Neural cell (in vitro differentiated cells): ENCODE results near the gene SDS. TPM values are rescaled to one million over a fixed set of nuclear protein-coding genes. Genes with fewer than 3 reads are reported as not detected.
"Not testable (repeated sequence)": the region's sequence is repeated elsewhere in the genome, so short reads cannot be mapped to it uniquely, and the experiment has no call there.

Experiments
- H2AFZ ChIP-seq: fragments of 200-600, 300-800 bp; sonication (generic), shearing (Covaris generic); 2 replicates; pipeline ENCODE4 v1.6.0; 2014; ENCODE audit warnings: low read depth, mild to moderate bottlenecking, antibody characterized with exemption, low read length, moderate library complexity
- H3F3A ChIP-seq: fragments of 200-600 bp; shearing (Covaris generic); 2 replicates; pipeline ENCODE4 v1.6.1; 2016; ENCODE audit warnings: mild to moderate bottlenecking, moderate library complexity, mixed read lengths, antibody characterized with exemption, low read length; ENCODE audit not compliant: insufficient read depth, poor library complexity, severe bottlenecking
- H3K27ac ChIP-seq: fragments of 200-600, 300-800 bp; sonication (generic), shearing (Covaris generic); 2 replicates; pipeline ENCODE4 v1.5.1; 2014; ENCODE audit warnings: mild to moderate bottlenecking, low read length, moderate library complexity
- H3K27me3 ChIP-seq: fragments of 300-800, 200-600 bp; sonication (generic), shearing (Covaris generic); 2 replicates; pipeline ENCODE4 v1.6.0; 2014; ENCODE audit warnings: mild to moderate bottlenecking, low read depth, low read length, moderate library complexity; ENCODE audit not compliant: insufficient read depth
- H3K36me3 ChIP-seq: fragments of 300-800, 200-600 bp; sonication (generic), shearing (Covaris generic); 2 replicates; pipeline ENCODE4 v1.5.1; 2014; ENCODE audit warnings: mild to moderate bottlenecking, antibody characterized with exemption, low read length, moderate library complexity; ENCODE audit not compliant: insufficient read depth
- H3K4me2 ChIP-seq: fragments of 300-800, 200-600 bp; sonication (generic), shearing (Covaris generic); 2 replicates; pipeline ENCODE4 v1.6.0; 2014; ENCODE audit warnings: mild to moderate bottlenecking, low read length
- H3K4me3 ChIP-seq: fragments of 300-800, 200-600 bp; sonication (generic), shearing (Covaris generic); 2 replicates; pipeline ENCODE4 v1.5.1; 2014; ENCODE audit warnings: mild to moderate bottlenecking, low read length, moderate library complexity
- H3K79me2 ChIP-seq: fragments of 200-600 bp; shearing (Covaris generic); replicated peaks from 2 replicates; pipeline ENCODE4 v1.6.0; 2014; ENCODE audit warnings: mild to moderate bottlenecking, low read length, moderate library complexity; ENCODE audit not compliant: insufficient read depth
- H3K9ac ChIP-seq: fragments of 300-800, 200-600 bp; sonication (generic), shearing (Covaris generic); 2 replicates; pipeline ENCODE4 v1.6.1; 2016; ENCODE audit warnings: mild to moderate bottlenecking, low read length, mixed read lengths
- H3K9me2 ChIP-seq: fragments of 200-600 bp; shearing (Covaris generic); 2 replicates; pipeline ENCODE4 v1.6.1; 2016; ENCODE audit warnings: mild to moderate bottlenecking, low read length, mixed read lengths; ENCODE audit not compliant: insufficient read depth
- H3K9me3 ChIP-seq: fragments of 200-600, 300-800 bp; sonication (generic), shearing (Covaris generic); 2 replicates; pipeline ENCODE4 v1.6.1; 2016; ENCODE audit warnings: mild to moderate bottlenecking, mixed run types, low read length, moderate library complexity, mixed read lengths
- H4K20me1 ChIP-seq: fragments of 200-600 bp; shearing (Covaris generic); 2 replicates; pipeline ENCODE4 v1.6.1; 2016; ENCODE audit warnings: mild to moderate bottlenecking, mixed run types; ENCODE audit not compliant: insufficient read depth
- CTCF ChIP-seq: fragments of 450-650 bp; IDR thresholded peaks from 2 replicates; pipeline ENCODE4 v1.5.1; 2014; ENCODE audit warnings: antibody characterized with exemption, mild to moderate bottlenecking, moderate library complexity; ENCODE audit not compliant: poor library complexity, severe bottlenecking
- EP300 ChIP-seq: fragments of 450-650 bp; conservative IDR thresholded peaks from 2 replicates; pipeline ENCODE4 v1.6.1; 2014; ENCODE audit warnings: antibody characterized with exemption, mild to moderate bottlenecking, moderate library complexity; ENCODE audit not compliant: poor library complexity, severe bottlenecking
- EZH2 ChIP-seq: fragments of 200-600, 300-800 bp; shearing (Covaris generic), sonication (generic); IDR thresholded peaks from 2 replicates; pipeline ENCODE4 v1.6.1; 2014; ENCODE audit warnings: antibody characterized with exemption, low read length, borderline replicate concordance, mild to moderate bottlenecking; ENCODE audit not compliant: insufficient read depth, poor library complexity, severe bottlenecking
- MXI1 ChIP-seq: fragments of 450-650 bp; conservative IDR thresholded peaks from 2 replicates; pipeline ENCODE4 v1.6.1; 2014; ENCODE audit warnings: antibody characterized with exemption, mild to moderate bottlenecking; ENCODE audit not compliant: poor library complexity, severe bottlenecking
- POLR2AphosphoS5 ChIP-seq: IDR thresholded peaks from 2 replicates; pipeline ENCODE4 v1.6.1; 2012
- RAD21 ChIP-seq: fragments of 450-650 bp; conservative IDR thresholded peaks from 2 replicates; pipeline ENCODE4 v1.6.1; 2014; ENCODE audit warnings: antibody characterized with exemption, mild to moderate bottlenecking, moderate library complexity
- REST ChIP-seq: IDR thresholded peaks from 2 replicates; pipeline ENCODE4 v1.6.1; 2012; ENCODE audit warnings: borderline replicate concordance
- SMC3 ChIP-seq: fragments of 450-650 bp; conservative IDR thresholded peaks from 2 replicates; pipeline ENCODE4 v1.6.1; 2014; ENCODE audit warnings: antibody characterized with exemption, mild to moderate bottlenecking, moderate library complexity; ENCODE audit not compliant: poor library complexity
- TAF1 ChIP-seq: IDR thresholded peaks from 2 replicates; pipeline ENCODE4 v1.6.1; 2012; ENCODE audit warnings: low read depth
- polyA plus RNA-seq: library from polyadenylated mRNA; depleted of rRNA; stranded (reverse); fragments of >200 nt; gene quantifications from 2 replicates; pipeline ENCODE4 v1.2.3, GENCODE V29; 2014

Gene SDS
- polyA plus RNA-seq, 1 donor from 2014 or later: not detected

DNA sequence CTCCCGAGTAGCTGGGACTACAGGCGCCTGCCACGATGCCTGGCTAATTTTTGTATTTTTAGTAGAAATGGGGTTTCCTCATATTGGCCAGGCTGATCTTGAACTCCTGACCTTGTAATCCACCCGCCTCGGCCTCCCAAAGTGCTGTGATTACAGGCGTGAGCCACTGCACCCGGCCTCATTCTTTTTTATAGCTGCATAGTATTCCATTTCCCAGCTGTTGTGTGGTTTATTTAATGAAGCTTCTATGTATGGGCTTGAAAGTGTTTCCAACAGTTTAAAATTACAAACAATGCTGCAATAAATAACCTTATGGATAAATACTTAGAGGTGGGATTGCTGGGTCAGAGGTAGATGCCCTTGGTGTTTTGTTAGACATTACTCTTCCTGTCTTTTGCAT is 49.5 kb downstream of the SDS start:
- H4K20me1 ChIP-seq, H3K79me2 ChIP-seq, H3K36me3 ChIP-seq, H3K27ac ChIP-seq, H3K27me3 ChIP-seq, H3K9me2 ChIP-seq, H3K9ac ChIP-seq, H3K9me3 ChIP-seq, H3K4me2 ChIP-seq, H2AFZ ChIP-seq, H3F3A ChIP-seq, H3K4me3 ChIP-seq: not testable (repeated sequence)

GRCh38 chr12:113351089-113351488 is 52.6 kb downstream of the SDS start:
- H3F3A ChIP-seq: no peaks in the 10 kb centered on the region
- no peak for TF ChIP-seq MXI1
- no peak for TF ChIP-seq TAF1
- TF ChIP-seq RAD21: no peak
- no peak for TF ChIP-seq POLR2AphosphoS5
- no peak for TF ChIP-seq EP300
- TF ChIP-seq EZH2: no peak
- no peak for TF ChIP-seq SMC3
- TF ChIP-seq REST: no peak
- no peak for TF ChIP-seq CTCF
- H3K4me2 ChIP-seq: no peak overlapping the region
- no peaks in the 10 kb centered on the region for H4K20me1 ChIP-seq
- no peaks in the 10 kb centered on the region for H3K9me2 ChIP-seq
- H3K79me2 ChIP-seq: no peaks in the 10 kb centered on the region
- H3K9ac ChIP-seq: no peak overlapping the region
- no peaks in the 10 kb centered on the region for H3K9me3 ChIP-seq
- no peak overlapping the region for H3K4me3 ChIP-seq
- no peaks in the 10 kb centered on the region for H3K27me3 ChIP-seq
- no peak overlapping the region for H3K27ac ChIP-seq
- H3K36me3 ChIP-seq: no peaks in the 10 kb centered on the region
- H2AFZ ChIP-seq: no peak overlapping the region

DNA sequence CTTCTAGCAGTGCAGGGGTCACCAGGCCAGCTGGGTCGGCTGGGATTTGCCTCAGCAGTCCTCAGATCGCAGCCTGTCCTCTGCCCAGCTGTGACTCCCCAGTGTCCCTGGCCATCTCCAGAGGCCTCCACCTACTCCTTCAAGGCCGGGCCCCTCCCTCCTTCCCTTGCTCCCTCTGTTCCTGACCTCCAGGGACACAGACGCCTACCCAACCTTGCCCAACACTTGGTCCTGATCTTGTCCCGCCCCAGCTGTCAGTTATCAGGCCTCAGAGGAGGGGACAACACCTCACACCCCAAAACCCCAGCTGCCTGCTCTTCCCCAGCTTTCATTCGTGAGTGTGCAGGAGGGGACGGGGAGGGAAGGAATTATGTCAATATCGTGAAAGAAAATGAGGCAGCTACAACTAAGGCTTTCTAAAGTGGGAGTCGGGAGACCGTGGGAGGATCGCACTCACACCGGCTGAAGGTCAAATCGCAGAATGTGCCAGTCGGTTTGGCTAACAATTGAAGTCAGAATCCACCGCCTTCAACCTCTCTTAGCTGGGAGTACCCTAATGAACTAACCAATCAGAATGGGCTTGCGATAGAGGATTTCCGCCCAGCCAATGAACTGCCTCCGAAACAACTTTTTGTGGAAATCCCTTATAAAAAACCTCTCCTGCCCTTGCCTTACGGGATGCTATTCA is 54.7 kb downstream of the SDS start:
- Histone ChIP-seq H3K4me2 (no peak overlapping the region), H3K79me2 (no peaks in the 10 kb centered on the region), H3K36me3 (no peaks in the 10 kb centered on the region), H3K9me2 (no peaks in the 10 kb centered on the region), H3K27ac (no peak overlapping the region), H3K4me3 (no peak overlapping the region), H3K9ac (no peak overlapping the region), H3K27me3 (no peaks in the 10 kb centered on the region), H3F3A (no peaks in the 10 kb centered on the region), H4K20me1 (no peaks in the 10 kb centered on the region), H2AFZ (no peak overlapping the region), H3K9me3 (no peaks in the 10 kb centered on the region)
- TF ChIP-seq EZH2 (no peak), TAF1 (no peak), REST (no peak), CTCF (no peak), POLR2AphosphoS5 (no peak), EP300 (no peak), MXI1 (no peak), SMC3 (no peak), RAD21 (no peak)
